Measurements from ENCODE around the gene EED. TPM values are rescaled to one million over a fixed set of nuclear protein-coding genes. Genes with fewer than 3 reads are reported as not detected.
A peak's percentile ranks its signal among the peaks of the same experiment; 100 is the strongest.

EED gene
- total and polyA plus RNA-seq, 7 donors: 8.1 to 14.6 (median 10.8) TPM

GRCh38 chr11:86241956-86242535, 2.5 kb upstream of the EED start:
- Histone ChIP-seq H3K27ac (no peak overlapping the region), H3K4me3 (no peak overlapping the region), H3K36me3 (ENCODE audit: insufficient read depth in 1 of 2, low read depth in 1 of 2) (no peaks in the 10 kb centered on the region), H3K9me3 (no peaks in the 10 kb centered on the region), H3K27me3 (ENCODE audit: insufficient read depth in 3 of 3, low read length in 2 of 3) (no peaks in the 10 kb centered on the region), H3K4me1 (peaks cover 14% of the 10 kb centered on the region)
- TF ChIP-seq, protein P1, sequence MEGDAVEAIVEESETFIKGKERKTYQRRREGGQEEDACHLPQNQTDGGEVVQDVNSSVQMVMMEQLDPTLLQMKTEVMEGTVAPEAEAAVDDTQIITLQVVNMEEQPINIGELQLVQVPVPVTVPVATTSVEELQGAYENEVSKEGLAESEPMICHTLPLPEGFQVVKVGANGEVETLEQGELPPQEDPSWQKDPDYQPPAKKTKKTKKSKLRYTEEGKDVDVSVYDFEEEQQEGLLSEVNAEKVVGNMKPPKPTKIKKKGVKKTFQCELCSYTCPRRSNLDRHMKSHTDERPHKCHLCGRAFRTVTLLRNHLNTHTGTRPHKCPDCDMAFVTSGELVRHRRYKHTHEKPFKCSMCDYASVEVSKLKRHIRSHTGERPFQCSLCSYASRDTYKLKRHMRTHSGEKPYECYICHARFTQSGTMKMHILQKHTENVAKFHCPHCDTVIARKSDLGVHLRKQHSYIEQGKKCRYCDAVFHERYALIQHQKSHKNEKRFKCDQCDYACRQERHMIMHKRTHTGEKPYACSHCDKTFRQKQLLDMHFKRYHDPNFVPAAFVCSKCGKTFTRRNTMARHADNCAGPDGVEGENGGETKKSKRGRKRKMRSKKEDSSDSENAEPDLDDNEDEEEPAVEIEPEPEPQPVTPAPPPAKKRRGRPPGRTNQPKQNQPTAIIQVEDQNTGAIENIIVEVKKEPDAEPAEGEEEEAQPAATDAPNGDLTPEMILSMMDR (IDR thresholded peaks at IDR 0.05): no peak
- intact Hi-C loops (cut with DNase I): loop anchor here in 1 of 2 donors (5.0 kb wide), 1 partner anchor 60 kb away; the partner anchor contains the start of gene HIKESHI
- 87 to 91% (median 90%) methylated on average over 4 of the region's 4 CpGs for WGBS, 3 donors
- ATAC-seq: no peak
- no peak for DNase-seq

DNA sequence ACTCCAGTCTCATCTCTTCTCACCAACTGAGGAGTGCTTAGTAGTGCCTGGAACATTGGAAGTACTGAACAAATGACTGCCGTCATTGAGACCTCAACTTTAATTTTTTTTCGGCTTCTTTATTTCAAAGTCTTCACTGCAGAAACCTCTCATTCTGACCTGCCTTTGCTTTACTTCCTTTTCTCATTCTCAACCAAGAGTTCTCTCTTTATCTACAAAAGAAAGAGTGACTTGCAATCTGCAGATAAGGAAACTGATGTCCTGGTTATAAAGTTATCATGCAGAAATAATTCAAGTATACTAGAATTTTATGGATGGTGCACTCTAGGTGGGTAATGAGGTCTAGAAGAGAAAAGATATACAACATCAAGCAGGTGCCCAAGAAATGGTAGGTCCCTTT, 1.2 kb upstream of the EED start:
- H3K36me3 ChIP-seq (ENCODE audit: insufficient read depth in 1 of 2, low read depth in 1 of 2): no peaks in the 10 kb centered on the region
- intact Hi-C loops (cut with DNase I): loop anchor here in 1 of 2 donors (5.0 kb wide), 1 partner anchor 59 kb away; the partner anchor contains the start of gene HIKESHI
- DNase-seq (no peak), ATAC-seq (no peak)
- no peaks in the 10 kb centered on the region for H3K27me3 ChIP-seq (ENCODE audit: insufficient read depth in 3 of 3, low read length in 2 of 3)
- peaks cover 27% of the 10 kb centered on the region for H3K4me1 ChIP-seq
- H3K27ac ChIP-seq: no peak overlapping the region
- WGBS, 3 donors: 90 to 95% (median 94%) methylated on average over 2 of the region's 2 CpGs
- TF ChIP-seq, protein P1 (IDR thresholded peaks at IDR 0.05): no peak
- no peak overlapping the region for H3K4me3 ChIP-seq
- no peaks in the 10 kb centered on the region for H3K9me3 ChIP-seq

- no peaks in the 10 kb centered on the region for H3K36me3 ChIP-seq (ENCODE audit: insufficient read depth in 1 of 2, low read depth in 1 of 2)
- H3K27me3 ChIP-seq (ENCODE audit: insufficient read depth in 3 of 3, low read length in 2 of 3): no peaks in the 10 kb centered on the region
- H3K4me3 ChIP-seq: peak overlapping the region; percentile 86
- H3K4me1 ChIP-seq: peaks cover 29% of the 10 kb centered on the region
- intact Hi-C loops (cut with DNase I): loop anchor here in 1 of 2 donors (5.0 kb wide), 1 partner anchor 58 kb away; the partner anchor contains the start of gene HIKESHI
- ATAC-seq (peak; percentile 85 to 90 (median 86)), DNase-seq (peak; percentile 86 to 92)
- WGBS, 3 donors: 2% methylated on average over 18 of the region's 18 CpGs
- TF ChIP-seq, protein P1 (IDR thresholded peaks at IDR 0.05): no peak
- no peaks in the 10 kb centered on the region for H3K9me3 ChIP-seq
- peak overlapping the region; percentile 98 for H3K27ac ChIP-seq
Observed at GRCh38 chr11:86244063-86244521, 461 bp upstream of the EED start.

- H3K4me3 ChIP-seq: peak overlapping the region; percentile 86
- TF ChIP-seq, protein P1 (IDR thresholded peaks at IDR 0.05): no peak
- no peaks in the 10 kb centered on the region for H3K36me3 ChIP-seq (ENCODE audit: insufficient read depth in 1 of 2, low read depth in 1 of 2)
- ATAC-seq (peak in 1 of 4 donors; percentile 45), DNase-seq (no peak)
- no peaks in the 10 kb centered on the region for H3K27me3 ChIP-seq (ENCODE audit: insufficient read depth in 3 of 3, low read length in 2 of 3)
- intact Hi-C loops (cut with DNase I): no loop called here
- no peaks in the 10 kb centered on the region for H3K9me3 ChIP-seq
- whole genome bisulfite sequencing, 3 donors: 1 to 2% (median 1%) methylated on average over 38 of the region's 38 CpGs
- H3K4me1 ChIP-seq: peaks cover 29% of the 10 kb centered on the region
- peak overlapping the region; percentile 98 for H3K27ac ChIP-seq
Observed at GRCh38 chr11:86245369-86246292, 1.1 kb downstream of the EED start.
